Endothelial cell (in vitro differentiated cells): ENCODE results near the gene KCNMA1. TPM values are rescaled to one million over a fixed set of nuclear protein-coding genes. Genes with fewer than 3 reads are reported as not detected.

Experiments
- DNase-seq: peaks from one replicate; pipeline ENCODE4 v3.0.0; 2021; ENCODE audit warnings: low spot score
- H3K27ac Mint-ChIP-seq: one replicate; pipeline ENCODE4 v1.8.0; 2021; ENCODE audit warnings: mixed read lengths, inconsistent platforms; ENCODE audit not compliant: unreplicated experiment
- H3K27me3 Mint-ChIP-seq: one replicate; pipeline ENCODE4 v1.8.0; 2021; ENCODE audit warnings: mild to moderate bottlenecking, moderate library complexity, mixed read lengths, inconsistent platforms; ENCODE audit not compliant: unreplicated experiment
- H3K36me3 Mint-ChIP-seq: one replicate; pipeline ENCODE4 v1.8.0; 2021; ENCODE audit warnings: mild to moderate bottlenecking, low read depth, mixed read lengths, inconsistent platforms; ENCODE audit not compliant: unreplicated experiment
- H3K4me1 Mint-ChIP-seq: one replicate; pipeline ENCODE4 v1.8.0; 2021; ENCODE audit warnings: mild to moderate bottlenecking, mixed read lengths, inconsistent platforms; ENCODE audit not compliant: unreplicated experiment
- H3K4me3 Mint-ChIP-seq: one replicate; pipeline ENCODE4 v1.8.0; 2021; ENCODE audit warnings: mild to moderate bottlenecking, mixed read lengths, inconsistent platforms; ENCODE audit not compliant: unreplicated experiment
- H3K9me3 Mint-ChIP-seq: one replicate; pipeline ENCODE4 v1.8.0; 2021; ENCODE audit warnings: mixed read lengths, inconsistent platforms; ENCODE audit not compliant: unreplicated experiment
- total RNA-seq: library from RNA; stranded (reverse); fragmentation: NEBNext Ultra II Directional; extraction: Animal tissue kit (Norgen Biotek cat#: 25700); gene quantifications from one replicate; pipeline ENCODE4 v1.2.1, GENCODE V29; 2021; ENCODE audit not compliant: unreplicated experiment
- TF ChIP-seq, protein P1 (sequence below): fragments of 200-600 bp; sonication (generic); IDR thresholded peaks from one replicate; pipeline ENCODE4 v1.5.0; 2021; ENCODE audit warnings: antibody characterized with exemption; ENCODE audit not compliant: unreplicated experiment

KCNMA1 gene
- total RNA-seq, 1 donor from 2014 or later, result 5.1 TPM

- H3K36me3 Mint-ChIP-seq, result no peaks in the 10 kb centered on the region
- H3K4me1 Mint-ChIP-seq, result peaks cover 10% of the 10 kb centered on the region
- no peaks in the 10 kb centered on the region for H3K27me3 Mint-ChIP-seq
- no peak overlapping the region for H3K27ac Mint-ChIP-seq
- H3K4me3 Mint-ChIP-seq, result no peak overlapping the region
- no peak for DNase-seq
- no peaks in the 10 kb centered on the region for H3K9me3 Mint-ChIP-seq
- TF ChIP-seq, protein P1, sequence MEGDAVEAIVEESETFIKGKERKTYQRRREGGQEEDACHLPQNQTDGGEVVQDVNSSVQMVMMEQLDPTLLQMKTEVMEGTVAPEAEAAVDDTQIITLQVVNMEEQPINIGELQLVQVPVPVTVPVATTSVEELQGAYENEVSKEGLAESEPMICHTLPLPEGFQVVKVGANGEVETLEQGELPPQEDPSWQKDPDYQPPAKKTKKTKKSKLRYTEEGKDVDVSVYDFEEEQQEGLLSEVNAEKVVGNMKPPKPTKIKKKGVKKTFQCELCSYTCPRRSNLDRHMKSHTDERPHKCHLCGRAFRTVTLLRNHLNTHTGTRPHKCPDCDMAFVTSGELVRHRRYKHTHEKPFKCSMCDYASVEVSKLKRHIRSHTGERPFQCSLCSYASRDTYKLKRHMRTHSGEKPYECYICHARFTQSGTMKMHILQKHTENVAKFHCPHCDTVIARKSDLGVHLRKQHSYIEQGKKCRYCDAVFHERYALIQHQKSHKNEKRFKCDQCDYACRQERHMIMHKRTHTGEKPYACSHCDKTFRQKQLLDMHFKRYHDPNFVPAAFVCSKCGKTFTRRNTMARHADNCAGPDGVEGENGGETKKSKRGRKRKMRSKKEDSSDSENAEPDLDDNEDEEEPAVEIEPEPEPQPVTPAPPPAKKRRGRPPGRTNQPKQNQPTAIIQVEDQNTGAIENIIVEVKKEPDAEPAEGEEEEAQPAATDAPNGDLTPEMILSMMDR, result no peak
Observed at GRCh38 chr10:77293773-77294172, 343.8 kb downstream of the KCNMA1 start.

DNA sequence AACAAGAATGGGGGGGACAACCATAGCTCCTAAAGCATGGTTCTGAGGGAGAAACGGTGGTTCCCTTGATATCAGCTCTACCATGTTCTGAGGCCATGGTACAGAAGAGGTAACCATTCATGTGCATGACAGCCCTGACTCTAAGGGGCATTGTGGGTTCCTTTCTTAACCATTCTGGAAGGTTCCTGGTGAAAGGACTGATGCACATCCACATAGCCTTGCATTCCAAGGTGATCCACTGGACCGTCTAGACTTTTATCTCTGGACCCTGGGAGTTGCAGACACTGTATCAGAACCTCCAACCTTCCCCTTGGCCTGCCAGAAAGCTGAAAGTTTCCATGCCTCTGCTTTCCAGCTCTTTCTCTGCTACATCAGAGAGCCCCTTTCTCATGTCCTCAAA is 344.3 kb downstream of the KCNMA1 start:
- DNase-seq, result no peak
- Mint-ChIP-seq H3K27me3 (no peaks in the 10 kb centered on the region), H3K36me3 (no peaks in the 10 kb centered on the region)

DNA sequence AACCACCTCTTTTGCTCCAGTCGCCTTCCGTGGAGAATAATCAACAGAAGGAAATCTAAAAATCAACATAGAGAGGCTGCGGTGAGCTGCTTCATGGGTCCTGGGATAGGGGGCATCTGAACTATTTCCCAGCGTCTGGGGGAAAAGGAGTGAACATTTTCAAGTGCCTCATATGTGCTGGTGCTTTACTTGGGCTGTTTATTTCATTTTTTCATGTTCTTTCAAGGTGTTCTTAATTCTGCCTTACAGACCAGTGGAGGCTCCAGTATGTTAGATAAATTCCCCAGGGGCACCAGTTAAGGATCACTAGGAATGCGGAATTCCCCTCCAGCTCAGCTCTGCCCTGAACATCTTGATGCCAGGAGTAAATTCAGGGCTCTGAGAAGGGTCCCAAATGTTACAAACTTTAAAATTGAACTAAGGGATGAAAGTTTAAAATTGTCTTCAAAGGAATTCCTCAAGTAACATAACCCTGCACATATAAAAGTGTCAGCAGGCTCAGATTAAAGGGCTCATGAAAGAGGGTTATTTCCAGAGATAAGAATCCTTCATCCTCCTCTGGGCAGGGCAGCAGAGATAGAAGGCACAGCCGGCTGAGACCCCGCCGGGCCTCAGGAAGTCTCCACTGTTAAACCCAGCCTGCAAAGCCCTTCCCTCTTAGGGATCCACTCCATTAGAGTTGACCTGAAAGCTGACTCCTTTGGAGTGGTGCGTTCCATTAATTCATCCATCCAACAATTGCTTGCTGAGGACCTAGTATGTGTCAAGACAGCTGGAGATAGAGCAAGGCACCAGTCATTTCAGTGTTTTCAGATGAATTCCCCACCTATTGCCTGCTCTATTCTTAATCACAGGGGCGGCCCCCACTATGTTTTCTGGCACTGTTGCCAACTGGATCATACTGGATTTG is 345.8 kb downstream of the KCNMA1 start:
- H3K9me3 Mint-ChIP-seq, result no peaks in the 10 kb centered on the region
- H3K4me1 Mint-ChIP-seq, result peaks cover 10% of the 10 kb centered on the region
- no peak for DNase-seq
- no peak overlapping the region for H3K27ac Mint-ChIP-seq
- TF ChIP-seq, protein P1, result no peak
- no peaks in the 10 kb centered on the region for H3K36me3 Mint-ChIP-seq
- no peak overlapping the region for H3K4me3 Mint-ChIP-seq
- no peaks in the 10 kb centered on the region for H3K27me3 Mint-ChIP-seq

More for the DNA sequence above, 344.3 kb downstream of the KCNMA1 start:
- Mint-ChIP-seq H3K4me1 (peaks cover 10% of the 10 kb centered on the region), H3K4me3 (no peak overlapping the region), H3K9me3 (no peaks in the 10 kb centered on the region), H3K27ac (no peak overlapping the region)
- TF ChIP-seq, protein P1, result no peak

GRCh38 chr10:77290528-77291155 is 347.0 kb downstream of the KCNMA1 start:
- no peak for DNase-seq
- Mint-ChIP-seq H3K9me3 (no peaks in the 10 kb centered on the region), H3K4me3 (no peak overlapping the region), H3K36me3 (no peaks in the 10 kb centered on the region), H3K27me3 (no peaks in the 10 kb centered on the region), H3K27ac (no peak overlapping the region), H3K4me1 (peaks cover 22% of the 10 kb centered on the region)
- TF ChIP-seq, protein P1, result no peak

GRCh38 chr10:77289790-77290189 is 347.8 kb downstream of the KCNMA1 start:
- Mint-ChIP-seq H3K36me3 (no peaks in the 10 kb centered on the region), H3K4me3 (no peak overlapping the region), H3K27ac (no peak overlapping the region), H3K9me3 (no peaks in the 10 kb centered on the region), H3K4me1 (peaks cover 25% of the 10 kb centered on the region), H3K27me3 (no peaks in the 10 kb centered on the region)
- TF ChIP-seq, protein P1, result no peak
- no peak for DNase-seq
